Activated CD8-positive, alpha-beta memory T cell treated with anti-CD3 and anti-CD28 coated beads for 1 hour (primary cell): Measurements from ENCODE around the gene IGFALS.

Source experiments
- DNase-seq, 2 donors: peaks; one replicate each; pipeline ENCODE4 v3.0.0-alpha.2; 2020; ENCODE audit warnings: low read depth in 1 of 2; ENCODE audit errors: extremely low read depth in 1 of 2

The IGFALS gene

DNA sequence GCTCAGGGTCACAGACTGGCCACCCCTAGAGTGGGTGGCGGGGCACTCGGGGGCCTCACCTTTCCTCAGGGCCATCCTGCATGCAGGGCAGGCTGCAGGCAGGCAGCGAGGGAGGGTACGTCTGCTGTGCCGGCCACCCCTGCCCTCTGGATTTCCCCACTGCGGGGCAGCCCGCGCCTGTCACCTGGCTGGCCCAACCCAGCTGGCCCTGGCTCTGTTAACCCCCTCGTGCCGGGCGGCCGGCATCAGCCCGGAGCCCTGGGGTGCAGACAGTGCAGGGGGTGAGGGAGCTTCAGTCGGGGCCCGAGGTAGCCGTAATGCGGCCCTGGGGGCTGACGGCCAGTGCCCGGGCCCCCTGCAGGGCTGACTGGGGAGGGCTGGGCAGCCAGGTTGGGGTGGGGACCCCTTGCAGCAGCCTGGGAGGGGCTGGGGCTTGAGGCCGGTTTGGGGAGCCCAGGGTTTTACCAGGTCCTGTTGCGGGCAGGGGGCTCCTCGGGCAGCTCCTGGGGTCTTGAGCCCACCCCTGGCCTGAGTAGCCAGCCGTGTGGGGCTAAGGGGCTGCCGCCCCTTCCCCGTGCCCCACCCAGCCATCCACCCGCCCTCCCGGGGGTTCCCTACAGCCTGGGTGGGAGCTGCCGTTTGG, at the start of gene IGFALS:
Gene IGFALS, minus strand, starts transcription at position 128 of the 643 bp plus-strand sequence. Its CDS starts 53 bp downstream, at position 75.
- no peak for DNase-seq

- no peak for DNase-seq
Observed at GRCh38 chr16:1839554-1839953, 46.0 kb upstream of the IGFALS start.

DNA sequence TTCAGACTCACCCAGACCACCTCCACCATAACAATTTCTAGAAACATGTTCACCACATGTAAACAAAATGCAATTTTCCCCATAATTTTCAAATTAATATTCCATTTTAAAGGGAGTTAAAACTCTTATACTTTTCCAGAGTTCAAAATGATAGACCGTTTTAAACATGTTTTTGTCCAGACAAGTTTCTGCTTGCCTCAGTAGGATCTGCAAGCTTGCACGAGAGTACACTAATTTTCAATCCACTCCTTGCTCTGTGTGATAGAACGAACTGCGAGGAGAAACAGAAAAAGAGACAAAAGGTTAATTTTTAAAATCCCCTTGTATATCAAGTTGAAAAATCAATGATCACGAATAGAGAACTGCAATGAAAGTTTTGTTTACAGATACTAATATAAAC, 40.6 kb upstream of the IGFALS start:
- DNase-seq, result no peak

- no peak for DNase-seq
Observed at GRCh38 chr16:1832838-1833454, 39.4 kb upstream of the IGFALS start.

DNA sequence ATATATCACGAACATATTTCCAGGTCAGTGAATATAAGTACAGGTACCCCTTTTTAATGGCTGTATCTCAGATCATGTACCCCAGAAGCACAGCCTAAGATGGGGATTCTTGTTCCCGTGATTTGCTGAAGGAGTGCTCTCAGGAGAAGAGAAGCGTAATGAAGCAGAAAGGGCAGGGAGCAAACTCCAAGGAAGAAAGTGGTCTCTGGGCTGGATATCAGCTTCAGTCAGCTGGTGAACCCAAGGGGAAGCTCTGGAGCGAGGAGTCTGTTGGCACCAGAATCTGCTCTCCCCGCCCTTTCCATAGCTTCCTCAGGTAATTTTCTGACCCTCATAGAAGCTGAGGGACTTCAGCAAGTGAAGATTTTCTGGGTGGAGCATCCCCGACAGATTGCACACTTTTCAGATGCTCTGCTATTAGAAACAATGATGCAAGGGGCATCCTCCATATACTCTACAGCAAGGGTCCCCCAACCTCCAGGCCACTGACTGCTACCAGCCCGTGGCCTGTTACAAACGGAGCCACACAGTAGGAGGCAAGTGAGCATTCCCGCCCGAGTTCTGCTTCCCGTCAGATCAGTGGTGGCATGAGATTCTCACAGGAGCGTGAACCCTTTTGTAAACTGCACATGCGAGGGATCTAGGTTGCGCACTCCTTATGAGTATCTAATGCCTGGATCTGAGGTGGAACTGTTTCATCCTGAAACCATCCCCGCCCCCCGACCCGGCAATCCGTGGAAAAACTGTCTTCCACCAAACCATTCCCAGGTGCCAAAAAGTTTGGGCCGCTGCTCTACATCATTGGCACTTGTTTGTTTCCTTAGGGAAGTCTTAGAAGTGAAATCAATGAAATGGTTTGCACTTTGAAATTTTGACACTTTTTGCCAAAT, 37.9 kb upstream of the IGFALS start:
- no peak for DNase-seq

DNA sequence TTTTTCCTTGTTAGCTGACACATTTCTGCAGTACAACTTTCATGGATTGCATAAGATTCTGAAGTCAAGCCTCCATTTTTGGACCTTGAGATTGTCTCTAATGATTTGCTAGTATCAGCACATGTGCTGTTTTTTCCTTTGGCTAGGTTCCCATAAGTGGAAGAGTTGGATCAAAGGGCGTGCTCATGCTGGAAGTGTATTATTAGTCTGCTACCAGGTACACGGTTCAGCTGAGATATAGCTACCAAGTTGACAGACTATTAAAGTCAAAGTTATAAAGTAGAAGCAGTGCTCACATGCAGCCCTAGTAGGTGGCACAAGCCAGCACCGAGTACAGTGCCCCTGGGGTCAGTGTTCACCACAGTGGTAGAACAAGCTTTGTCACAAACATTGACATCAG, 36.7 kb upstream of the IGFALS start:
- DNase-seq, result no peak

DNA sequence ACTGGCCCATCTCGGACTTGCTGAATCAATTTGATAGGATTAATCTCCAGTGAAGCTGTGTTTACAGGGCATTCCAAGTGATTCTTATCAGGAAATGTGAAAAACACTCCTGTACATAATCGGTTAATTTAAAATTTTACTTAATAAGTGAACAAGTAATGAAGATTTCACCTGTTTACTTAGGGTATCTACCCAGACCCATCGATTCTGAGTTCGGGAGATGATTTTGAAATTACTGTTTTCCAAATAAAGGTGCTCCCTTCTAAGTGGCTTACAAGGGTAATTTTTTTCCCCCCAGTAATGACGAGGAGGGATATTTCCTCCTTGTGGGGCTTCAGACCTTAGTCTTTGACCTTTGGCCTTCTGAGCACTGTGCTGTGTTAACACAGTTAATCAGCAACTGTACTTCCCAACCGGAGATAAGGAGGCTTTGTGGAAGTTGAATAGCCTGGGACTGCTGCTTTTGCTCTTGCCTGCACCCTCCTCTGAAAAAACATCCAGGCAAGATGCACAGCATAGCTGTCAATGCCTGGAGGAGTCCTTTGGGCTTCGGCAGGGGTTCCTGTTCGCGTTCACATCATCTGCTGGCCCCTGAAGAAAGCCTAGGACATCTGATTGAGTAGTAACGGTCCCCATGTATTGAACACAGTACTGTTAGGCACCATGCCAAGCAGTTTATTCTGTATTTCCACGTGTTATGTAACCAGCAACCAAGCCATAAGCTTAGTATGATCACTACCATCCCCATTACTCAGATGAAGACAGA, 35.3 kb upstream of the IGFALS start:
- no peak for DNase-seq

GRCh38 chr16:1826691-1827573, 33.4 kb upstream of the IGFALS start, which contains the start of the genes FAHD1 and HAGH:
FAHD1 (plus strand) TSS chr16:1827206; CDS start chr16:1827239, 33 bp downstream.
HAGH (minus strand) TSS chr16:1826825; CDS start chr16:1826787, 38 bp downstream.
- peak; percentile 70 to 83 for DNase-seq

- DNase-seq, result peak; percentile 25 to 58
Observed at GRCh38 chr16:1825864-1826690, 32.6 kb upstream of the IGFALS start.

GRCh38 chr16:1825381-1825863, 31.9 kb upstream of the IGFALS start:
- no peak for DNase-seq

DNA sequence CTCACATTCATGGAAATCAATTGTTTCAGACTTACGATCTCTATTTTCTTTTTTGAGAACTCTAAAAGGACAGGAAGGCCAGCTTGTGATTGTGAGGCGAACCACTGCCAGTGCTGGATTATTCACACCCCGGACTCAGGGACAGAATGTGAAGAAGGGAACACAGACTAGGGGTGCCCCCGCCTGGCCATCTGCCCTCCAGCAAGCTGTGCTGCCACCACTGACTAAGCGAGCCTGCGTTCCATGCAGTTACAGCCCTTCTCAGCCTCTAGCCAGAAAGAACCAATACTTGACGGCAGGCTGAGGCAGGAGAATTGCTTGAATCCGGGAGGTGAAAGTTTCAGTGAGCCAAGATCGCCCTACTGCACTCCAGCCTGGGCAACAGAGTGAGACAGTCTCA, 30.3 kb upstream of the IGFALS start:
- DNase-seq, result no peak

- no peak for DNase-seq
Observed at GRCh38 chr16:1822801-1823200, 29.3 kb upstream of the IGFALS start.

- no peak for DNase-seq
Observed at GRCh38 chr16:1821861-1822611, 28.5 kb upstream of the IGFALS start.

DNA sequence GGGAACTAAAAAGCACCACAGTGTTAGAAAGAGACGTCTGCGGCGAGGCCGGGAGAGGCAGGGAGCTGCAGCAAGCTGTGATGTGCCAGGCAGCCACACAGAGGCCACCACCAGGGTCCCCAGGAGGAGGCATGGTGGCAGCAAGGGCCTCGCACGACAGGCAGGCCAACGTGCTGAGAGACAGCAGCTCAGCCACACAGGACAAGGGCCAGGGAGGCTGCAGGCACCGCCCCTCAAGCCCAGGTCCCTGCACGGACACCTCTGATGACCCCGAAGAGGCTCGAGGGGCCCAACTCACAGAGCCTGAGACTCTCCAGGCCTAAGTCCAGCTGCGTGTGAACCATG, 27.4 kb upstream of the IGFALS start:
- DNase-seq, result no peak

GRCh38 chr16:1820096-1820945, 26.8 kb upstream of the IGFALS start:
- no peak for DNase-seq

DNA sequence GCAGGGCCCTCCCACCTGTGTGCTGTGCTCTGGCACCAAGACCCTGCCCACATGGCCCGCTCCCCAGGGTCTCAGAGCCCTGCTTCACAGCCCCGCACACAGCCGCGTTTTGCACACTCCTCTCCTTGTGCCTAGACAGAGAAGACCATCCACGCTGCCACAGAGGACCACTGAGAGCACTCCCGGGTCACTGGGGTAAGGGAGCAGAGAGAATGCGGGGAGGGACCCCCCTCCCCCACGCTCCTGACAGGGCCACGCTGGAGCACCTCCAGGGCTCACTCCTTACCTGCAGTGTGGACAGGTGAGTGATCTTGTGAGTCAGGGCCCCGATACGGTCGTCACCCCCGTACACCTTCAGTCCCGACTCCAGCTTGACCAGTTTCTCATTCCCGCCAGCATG, 26.1 kb upstream of the IGFALS start:
- DNase-seq, result no peak

DNA sequence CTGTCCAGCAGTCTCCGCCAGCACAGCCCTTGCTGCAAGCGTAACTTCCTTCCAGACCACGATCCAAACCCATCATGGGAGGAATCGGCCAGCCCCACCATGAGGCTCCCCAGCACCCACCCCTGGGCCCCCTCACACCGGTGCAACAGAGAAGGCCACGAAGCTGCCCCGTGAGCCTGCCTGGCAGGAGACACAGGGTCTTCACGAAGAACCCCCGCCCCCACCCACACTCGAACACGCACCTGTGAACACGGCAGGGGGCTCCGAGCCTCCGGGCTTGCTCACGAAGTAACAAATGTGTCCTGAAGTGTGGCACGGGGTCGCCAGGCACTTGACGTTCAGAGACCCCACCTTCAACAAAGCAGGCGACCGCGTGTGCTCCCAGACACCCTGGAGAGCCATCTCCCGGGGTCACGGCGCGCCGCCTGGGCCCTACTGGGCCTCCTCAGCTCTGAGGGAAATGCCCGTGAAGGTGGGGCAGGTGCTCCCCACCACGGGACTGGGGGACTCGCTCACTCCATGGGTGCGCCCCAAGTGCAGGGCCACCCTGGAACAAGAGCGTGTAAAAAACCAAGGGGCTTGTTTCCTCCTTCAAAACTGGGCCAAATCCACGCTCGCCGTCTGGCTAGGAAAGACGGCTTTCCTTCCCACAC, 25.5 kb upstream of the IGFALS start:
- DNase-seq, result no peak
